Neural progenitor cell (in vitro differentiated cells): Measurements from ENCODE around the gene FER.

Source experiments
- EZH2 ChIP-seq: fragments of 200-600 bp; sonication (generic); IDR thresholded peaks from 2 replicates; pipeline ENCODE4 v1.6.1; 2017; ENCODE audit warnings: antibody characterized with exemption, mild to moderate bottlenecking, moderate library complexity
- EZH2phosphoT487 ChIP-seq: fragments of 200-600 bp; sonication (generic); IDR thresholded peaks from 2 replicates; pipeline ENCODE4 v1.6.1; 2017; ENCODE audit warnings: antibody characterized with exemption
- TF ChIP-seq, protein P1 (sequence below): fragments of 200-600 bp; sonication (generic); IDR thresholded peaks from 2 replicates; pipeline ENCODE4 v1.5.1; 2017; ENCODE audit warnings: antibody characterized with exemption, mild to moderate bottlenecking

DNA sequence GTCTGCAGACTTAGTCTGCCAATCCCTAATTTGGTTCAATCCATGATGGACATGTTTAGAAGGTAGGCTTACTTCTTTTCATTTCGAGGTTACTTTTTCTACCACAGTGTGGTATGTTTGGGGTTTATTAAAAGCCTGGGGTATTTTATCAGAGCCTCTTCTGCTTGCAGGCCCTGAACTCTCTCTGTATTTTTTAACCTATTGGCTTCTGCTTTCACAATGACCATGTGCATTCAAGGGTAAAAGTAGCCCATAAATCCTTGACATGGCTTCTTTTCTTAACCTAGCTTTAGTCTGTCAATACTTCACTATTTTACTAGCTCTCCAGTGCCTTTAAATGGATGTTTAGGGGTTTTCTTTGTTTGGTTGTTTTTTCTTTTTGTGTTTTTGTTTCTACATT is 286.6 kb downstream of the FER start:
- TF ChIP-seq, protein P1, sequence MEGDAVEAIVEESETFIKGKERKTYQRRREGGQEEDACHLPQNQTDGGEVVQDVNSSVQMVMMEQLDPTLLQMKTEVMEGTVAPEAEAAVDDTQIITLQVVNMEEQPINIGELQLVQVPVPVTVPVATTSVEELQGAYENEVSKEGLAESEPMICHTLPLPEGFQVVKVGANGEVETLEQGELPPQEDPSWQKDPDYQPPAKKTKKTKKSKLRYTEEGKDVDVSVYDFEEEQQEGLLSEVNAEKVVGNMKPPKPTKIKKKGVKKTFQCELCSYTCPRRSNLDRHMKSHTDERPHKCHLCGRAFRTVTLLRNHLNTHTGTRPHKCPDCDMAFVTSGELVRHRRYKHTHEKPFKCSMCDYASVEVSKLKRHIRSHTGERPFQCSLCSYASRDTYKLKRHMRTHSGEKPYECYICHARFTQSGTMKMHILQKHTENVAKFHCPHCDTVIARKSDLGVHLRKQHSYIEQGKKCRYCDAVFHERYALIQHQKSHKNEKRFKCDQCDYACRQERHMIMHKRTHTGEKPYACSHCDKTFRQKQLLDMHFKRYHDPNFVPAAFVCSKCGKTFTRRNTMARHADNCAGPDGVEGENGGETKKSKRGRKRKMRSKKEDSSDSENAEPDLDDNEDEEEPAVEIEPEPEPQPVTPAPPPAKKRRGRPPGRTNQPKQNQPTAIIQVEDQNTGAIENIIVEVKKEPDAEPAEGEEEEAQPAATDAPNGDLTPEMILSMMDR = no peak
- no peak for TF ChIP-seq EZH2
- no peak for TF ChIP-seq EZH2phosphoT487
